22Rv1 (cell line): ENCODE measurements around the gene CPSF3.

Experiments
- ZFX ChIP-seq: fragments of 450-650 bp; IDR thresholded peaks from 2 replicates; pipeline ENCODE4 v1.6.1; 2017; ENCODE audit warnings: antibody characterized with exemption, borderline replicate concordance
- TF ChIP-seq, protein P1 (sequence below): fragments of 450-650 bp; IDR thresholded peaks from 2 replicates; pipeline ENCODE4 v1.5.1; 2017; ENCODE audit warnings: mild to moderate bottlenecking

DNA sequence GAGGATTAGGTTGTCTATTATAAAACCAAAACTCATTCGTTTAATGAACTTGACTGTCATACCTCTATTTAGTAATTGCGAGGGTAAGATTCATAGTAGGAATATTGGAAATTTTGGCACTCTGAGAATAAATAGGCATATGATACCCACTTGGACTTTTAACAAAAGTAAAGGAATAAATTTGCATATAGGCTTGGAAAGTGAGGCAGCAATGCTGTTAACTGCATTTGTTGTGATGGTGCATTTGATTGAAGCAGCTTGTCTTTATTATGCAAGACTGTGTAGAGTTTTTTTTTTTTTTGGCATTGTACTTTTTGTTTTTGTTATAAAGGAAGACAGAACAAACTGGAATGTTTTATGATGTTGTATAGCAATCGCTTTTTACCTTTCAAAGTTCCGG lies 19.0 kb upstream of the CPSF3 start:
- TF ChIP-seq, protein P1, sequence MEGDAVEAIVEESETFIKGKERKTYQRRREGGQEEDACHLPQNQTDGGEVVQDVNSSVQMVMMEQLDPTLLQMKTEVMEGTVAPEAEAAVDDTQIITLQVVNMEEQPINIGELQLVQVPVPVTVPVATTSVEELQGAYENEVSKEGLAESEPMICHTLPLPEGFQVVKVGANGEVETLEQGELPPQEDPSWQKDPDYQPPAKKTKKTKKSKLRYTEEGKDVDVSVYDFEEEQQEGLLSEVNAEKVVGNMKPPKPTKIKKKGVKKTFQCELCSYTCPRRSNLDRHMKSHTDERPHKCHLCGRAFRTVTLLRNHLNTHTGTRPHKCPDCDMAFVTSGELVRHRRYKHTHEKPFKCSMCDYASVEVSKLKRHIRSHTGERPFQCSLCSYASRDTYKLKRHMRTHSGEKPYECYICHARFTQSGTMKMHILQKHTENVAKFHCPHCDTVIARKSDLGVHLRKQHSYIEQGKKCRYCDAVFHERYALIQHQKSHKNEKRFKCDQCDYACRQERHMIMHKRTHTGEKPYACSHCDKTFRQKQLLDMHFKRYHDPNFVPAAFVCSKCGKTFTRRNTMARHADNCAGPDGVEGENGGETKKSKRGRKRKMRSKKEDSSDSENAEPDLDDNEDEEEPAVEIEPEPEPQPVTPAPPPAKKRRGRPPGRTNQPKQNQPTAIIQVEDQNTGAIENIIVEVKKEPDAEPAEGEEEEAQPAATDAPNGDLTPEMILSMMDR, result no peak
- TF ChIP-seq ZFX, result no peak
